ENCODE measurements around the gene TADA2B.

DNA sequence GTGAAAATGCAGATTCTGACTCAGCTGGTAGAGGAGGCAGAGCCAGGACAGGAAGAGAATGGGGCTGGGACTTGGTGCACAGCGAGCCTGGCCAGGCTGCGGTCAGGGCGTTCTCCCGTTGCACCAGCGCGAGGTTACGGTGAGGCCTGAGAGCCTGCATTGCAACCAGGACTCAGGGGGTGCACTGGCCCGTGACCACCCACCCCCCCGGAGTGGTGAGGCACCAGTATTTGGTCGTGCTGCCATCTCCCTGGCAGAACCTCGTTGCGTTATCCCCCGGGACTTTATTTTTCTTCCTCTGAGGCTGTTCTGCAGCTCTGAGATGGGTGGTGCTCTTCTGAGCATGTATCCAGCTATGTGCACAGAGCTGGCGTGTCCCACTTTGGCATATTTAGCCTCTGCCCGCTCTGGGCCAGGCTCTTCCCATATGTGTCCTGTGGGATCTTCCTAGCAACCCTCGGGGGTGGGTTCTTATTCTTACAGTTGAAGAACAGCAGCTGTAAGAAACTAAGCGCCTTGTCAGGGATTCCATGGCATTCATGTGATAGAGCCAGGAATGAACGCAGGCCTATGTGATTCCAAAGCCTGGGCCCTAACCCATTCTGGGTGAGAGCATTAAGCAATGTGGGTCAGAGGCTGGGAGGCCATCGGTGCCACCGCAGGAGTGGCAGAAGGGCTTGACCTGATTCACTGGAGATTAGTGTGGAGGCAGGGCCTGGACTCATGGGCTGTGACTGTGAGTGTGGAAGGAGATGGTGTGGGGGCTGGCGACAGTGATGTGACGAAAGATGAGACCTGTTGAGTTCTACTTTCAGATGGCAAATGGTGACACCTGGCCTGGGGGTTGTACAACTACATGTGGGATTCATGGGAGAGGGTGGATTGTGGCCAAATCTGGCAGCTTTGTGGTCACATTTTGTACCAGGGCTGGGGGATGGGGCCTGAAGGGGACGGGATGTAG, 3.1 kb downstream of the TADA2B start:
- TF ChIP-seq, protein P1, sequence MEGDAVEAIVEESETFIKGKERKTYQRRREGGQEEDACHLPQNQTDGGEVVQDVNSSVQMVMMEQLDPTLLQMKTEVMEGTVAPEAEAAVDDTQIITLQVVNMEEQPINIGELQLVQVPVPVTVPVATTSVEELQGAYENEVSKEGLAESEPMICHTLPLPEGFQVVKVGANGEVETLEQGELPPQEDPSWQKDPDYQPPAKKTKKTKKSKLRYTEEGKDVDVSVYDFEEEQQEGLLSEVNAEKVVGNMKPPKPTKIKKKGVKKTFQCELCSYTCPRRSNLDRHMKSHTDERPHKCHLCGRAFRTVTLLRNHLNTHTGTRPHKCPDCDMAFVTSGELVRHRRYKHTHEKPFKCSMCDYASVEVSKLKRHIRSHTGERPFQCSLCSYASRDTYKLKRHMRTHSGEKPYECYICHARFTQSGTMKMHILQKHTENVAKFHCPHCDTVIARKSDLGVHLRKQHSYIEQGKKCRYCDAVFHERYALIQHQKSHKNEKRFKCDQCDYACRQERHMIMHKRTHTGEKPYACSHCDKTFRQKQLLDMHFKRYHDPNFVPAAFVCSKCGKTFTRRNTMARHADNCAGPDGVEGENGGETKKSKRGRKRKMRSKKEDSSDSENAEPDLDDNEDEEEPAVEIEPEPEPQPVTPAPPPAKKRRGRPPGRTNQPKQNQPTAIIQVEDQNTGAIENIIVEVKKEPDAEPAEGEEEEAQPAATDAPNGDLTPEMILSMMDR (IDR thresholded peaks at IDR 0.05), result no peak
- TF ChIP-seq EP300 (IDR thresholded peaks at IDR 0.05), result no peak
- no peak for TF ChIP-seq POLR2AphosphoS5 (IDR thresholded peaks at IDR 0.05)

Data from upper lobe of left lung (tissue), 4 donors.